ENCODE results near the gene ITGB2. TPM values are rescaled to one million over a fixed set of nuclear protein-coding genes. Genes with fewer than 3 reads are reported as not detected.

Gene ITGB2
- polyA plus RNA-seq, 1 of the 3 experiments (the other 2 are of a cell fraction): 0.77 TPM

DNA sequence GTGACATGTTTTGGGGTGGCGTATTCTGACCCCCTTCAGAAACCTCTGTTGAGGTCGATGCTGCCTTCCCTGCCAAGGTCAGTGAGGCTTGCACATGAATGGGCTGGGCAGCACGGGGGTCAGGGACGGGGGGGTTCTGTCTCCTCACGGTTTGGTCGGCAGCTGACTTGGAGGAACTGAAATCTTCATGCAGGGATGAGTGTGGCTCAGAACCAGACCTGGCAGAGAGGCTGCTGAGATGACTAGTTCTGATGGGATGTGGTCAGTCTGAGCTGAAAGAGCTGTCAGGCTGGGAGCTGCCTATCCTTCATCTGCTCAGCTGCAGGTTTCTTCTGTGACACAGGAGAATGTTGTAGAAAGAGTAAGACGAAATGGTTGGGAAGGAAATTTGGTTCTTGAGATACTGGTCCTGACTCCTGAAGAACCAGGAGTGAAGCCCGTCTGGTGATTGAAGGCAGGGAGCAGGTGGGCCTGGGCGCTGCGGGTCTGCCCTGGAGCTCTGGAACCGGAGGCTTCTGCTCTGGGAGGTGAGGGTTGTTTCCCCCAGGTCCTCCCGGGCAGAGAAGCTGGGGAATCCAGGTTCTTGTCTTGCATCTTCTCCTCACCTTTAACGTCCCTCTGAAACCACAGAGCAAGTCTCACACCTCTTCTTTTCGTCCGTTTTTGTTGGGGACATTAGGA lies 22.4 kb upstream of the ITGB2 start:
- Histone ChIP-seq H4K20me1 (ENCODE audit: insufficient read depth) (peaks cover 45% of the 10 kb centered on the region), H2AFZ (ENCODE audit: low read depth) (no peak overlapping the region), H3K36me3 (replicated peaks in 1 of 2; ENCODE audit: control insufficient read depth in 1 of 2, insufficient read depth in 2 of 2, low read length in 1 of 2) (peaks cover 4 to 31% of the 10 kb centered on the region in 2 experiments), H3K4me3 (ENCODE audit: low read depth in 2 of 2, low read length in 1 of 2) (no peak overlapping the region), H3K4me1 (ENCODE audit: control insufficient read depth in 1 of 2, insufficient read depth in 2 of 2, low read depth in 1 of 2, low read length in 1 of 2) (peaks cover 8 to 19% of the 10 kb centered on the region in 2 experiments; a peak in 3 of 4 replicates), H3K9me2 (no peaks in the 10 kb centered on the region), H3K27me3 (ENCODE audit: insufficient read depth) (no peaks in the 10 kb centered on the region), H3K4me2 (no peak overlapping the region), H3K27ac (ENCODE audit: low read depth in 2 of 2, low read length in 1 of 2) (no peak overlapping the region), H3K79me2 (ENCODE audit: insufficient read depth) (peaks cover 77% of the 10 kb centered on the region), H3K9me3 (no peaks in the 10 kb centered on the region), H3F3A (replicated peaks; ENCODE audit: insufficient read depth) (no peaks in the 10 kb centered on the region), H3K9ac (no peak overlapping the region)
- no peak for TF ChIP-seq NFIC (IDR thresholded peaks at IDR 0.05; ENCODE audit: borderline replicate concordance)
- no peak for TF ChIP-seq GATA2 (CRISPR knock-in tag; IDR thresholded peaks at IDR 0.05)
- no peak for TF ChIP-seq POLR2AphosphoS5 (IDR thresholded peaks at IDR 0.05; ENCODE audit: low read depth, low read length)
- no peak for TF ChIP-seq JUND (IDR thresholded peaks at IDR 0.05)
- no peak for TF ChIP-seq RFX5 (IDR thresholded peaks at IDR 0.05; ENCODE audit: low read length)
- no peak for TF ChIP-seq TCF12 (IDR thresholded peaks at IDR 0.05)
- ChIA-PET CTCF (interaction anchor here (1.8 to 16.8 kb wide), 3 partner anchors 10 to 196 kb away, joined by 5 to 357 read pairs (median 334); no protein-coding TSS in a partner anchor), POLR2A (no interaction called here)
- no peak for DNase-seq
- 92% methylated on average over 14 of the region's 15 CpGs for WGBS (ENCODE audit: low lambda C conversion rate)

- WGBS (ENCODE audit: low lambda C conversion rate): 95% methylated on average over 2 of the region's 2 CpGs
Observed at GRCh38 chr21:44942566-44942965, 21.9 kb upstream of the ITGB2 start.

More at GRCh38 chr21:44942566-44942965, 21.9 kb upstream of the ITGB2 start:
- Histone ChIP-seq H3K79me2 (ENCODE audit: insufficient read depth) (peaks cover 74% of the 10 kb centered on the region), H2AFZ (ENCODE audit: low read depth) (no peak overlapping the region), H4K20me1 (ENCODE audit: insufficient read depth) (peaks cover 43% of the 10 kb centered on the region), H3F3A (replicated peaks; ENCODE audit: insufficient read depth) (peaks cover 3% of the 10 kb centered on the region), H3K27ac (ENCODE audit: low read depth in 2 of 2, low read length in 1 of 2) (no peak overlapping the region), H3K9ac (no peak overlapping the region), H3K4me3 (ENCODE audit: low read depth in 2 of 2, low read length in 1 of 2) (no peak overlapping the region), H3K4me2 (no peak overlapping the region), H3K4me1 (ENCODE audit: control insufficient read depth in 1 of 2, insufficient read depth in 2 of 2, low read depth in 1 of 2, low read length in 1 of 2) (peaks cover 8 to 19% of the 10 kb centered on the region in 2 experiments; a peak in 3 of 4 replicates), H3K36me3 (replicated peaks in 1 of 2; ENCODE audit: control insufficient read depth in 1 of 2, insufficient read depth in 2 of 2, low read length in 1 of 2) (peaks cover 4 to 29% of the 10 kb centered on the region in 2 experiments), H3K9me2 (no peaks in the 10 kb centered on the region), H3K9me3 (no peaks in the 10 kb centered on the region), H3K27me3 (ENCODE audit: insufficient read depth) (no peaks in the 10 kb centered on the region)
- no peak for DNase-seq
- TF ChIP-seq PBX3 (IDR thresholded peaks at IDR 0.05): no peak
- no peak for TF ChIP-seq TCF12 (IDR thresholded peaks at IDR 0.05)
- no peak for TF ChIP-seq CHD2 (IDR thresholded peaks at IDR 0.05; ENCODE audit: low read length, partially characterized antibody)
- no peak for TF ChIP-seq RCOR1 (IDR thresholded peaks at IDR 0.05; ENCODE audit: low read length)
- TF ChIP-seq JUND (IDR thresholded peaks at IDR 0.05): no peak
- no peak for TF ChIP-seq EP300 (IDR thresholded peaks at IDR 0.05; ENCODE audit: borderline replicate concordance in 1 of 2, low read depth in 1 of 2, low read length in 1 of 2)
- no peak for TF ChIP-seq RXRA (IDR thresholded peaks at IDR 0.05; ENCODE audit: borderline replicate concordance, low read depth)
- TF ChIP-seq, protein P1, sequence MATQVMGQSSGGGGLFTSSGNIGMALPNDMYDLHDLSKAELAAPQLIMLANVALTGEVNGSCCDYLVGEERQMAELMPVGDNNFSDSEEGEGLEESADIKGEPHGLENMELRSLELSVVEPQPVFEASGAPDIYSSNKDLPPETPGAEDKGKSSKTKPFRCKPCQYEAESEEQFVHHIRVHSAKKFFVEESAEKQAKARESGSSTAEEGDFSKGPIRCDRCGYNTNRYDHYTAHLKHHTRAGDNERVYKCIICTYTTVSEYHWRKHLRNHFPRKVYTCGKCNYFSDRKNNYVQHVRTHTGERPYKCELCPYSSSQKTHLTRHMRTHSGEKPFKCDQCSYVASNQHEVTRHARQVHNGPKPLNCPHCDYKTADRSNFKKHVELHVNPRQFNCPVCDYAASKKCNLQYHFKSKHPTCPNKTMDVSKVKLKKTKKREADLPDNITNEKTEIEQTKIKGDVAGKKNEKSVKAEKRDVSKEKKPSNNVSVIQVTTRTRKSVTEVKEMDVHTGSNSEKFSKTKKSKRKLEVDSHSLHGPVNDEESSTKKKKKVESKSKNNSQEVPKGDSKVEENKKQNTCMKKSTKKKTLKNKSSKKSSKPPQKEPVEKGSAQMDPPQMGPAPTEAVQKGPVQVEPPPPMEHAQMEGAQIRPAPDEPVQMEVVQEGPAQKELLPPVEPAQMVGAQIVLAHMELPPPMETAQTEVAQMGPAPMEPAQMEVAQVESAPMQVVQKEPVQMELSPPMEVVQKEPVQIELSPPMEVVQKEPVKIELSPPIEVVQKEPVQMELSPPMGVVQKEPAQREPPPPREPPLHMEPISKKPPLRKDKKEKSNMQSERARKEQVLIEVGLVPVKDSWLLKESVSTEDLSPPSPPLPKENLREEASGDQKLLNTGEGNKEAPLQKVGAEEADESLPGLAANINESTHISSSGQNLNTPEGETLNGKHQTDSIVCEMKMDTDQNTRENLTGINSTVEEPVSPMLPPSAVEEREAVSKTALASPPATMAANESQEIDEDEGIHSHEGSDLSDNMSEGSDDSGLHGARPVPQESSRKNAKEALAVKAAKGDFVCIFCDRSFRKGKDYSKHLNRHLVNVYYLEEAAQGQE (IDR thresholded peaks at IDR 0.05; ENCODE audit: low read depth, low read length): no peak
- ChIA-PET POLR2A (no interaction called here), CTCF (interaction anchor here (1.8 to 16.8 kb wide), 3 partner anchors 11 to 196 kb away, joined by 5 to 357 read pairs (median 334); no protein-coding TSS in a partner anchor)
